ENCODE measurements around the gene NUTF2. TPM values are rescaled to one million over a fixed set of nuclear protein-coding genes. Genes with fewer than 3 reads are reported as not detected.

The NUTF2 gene
- total RNA-seq, 1 donor, result 203 TPM

DNA sequence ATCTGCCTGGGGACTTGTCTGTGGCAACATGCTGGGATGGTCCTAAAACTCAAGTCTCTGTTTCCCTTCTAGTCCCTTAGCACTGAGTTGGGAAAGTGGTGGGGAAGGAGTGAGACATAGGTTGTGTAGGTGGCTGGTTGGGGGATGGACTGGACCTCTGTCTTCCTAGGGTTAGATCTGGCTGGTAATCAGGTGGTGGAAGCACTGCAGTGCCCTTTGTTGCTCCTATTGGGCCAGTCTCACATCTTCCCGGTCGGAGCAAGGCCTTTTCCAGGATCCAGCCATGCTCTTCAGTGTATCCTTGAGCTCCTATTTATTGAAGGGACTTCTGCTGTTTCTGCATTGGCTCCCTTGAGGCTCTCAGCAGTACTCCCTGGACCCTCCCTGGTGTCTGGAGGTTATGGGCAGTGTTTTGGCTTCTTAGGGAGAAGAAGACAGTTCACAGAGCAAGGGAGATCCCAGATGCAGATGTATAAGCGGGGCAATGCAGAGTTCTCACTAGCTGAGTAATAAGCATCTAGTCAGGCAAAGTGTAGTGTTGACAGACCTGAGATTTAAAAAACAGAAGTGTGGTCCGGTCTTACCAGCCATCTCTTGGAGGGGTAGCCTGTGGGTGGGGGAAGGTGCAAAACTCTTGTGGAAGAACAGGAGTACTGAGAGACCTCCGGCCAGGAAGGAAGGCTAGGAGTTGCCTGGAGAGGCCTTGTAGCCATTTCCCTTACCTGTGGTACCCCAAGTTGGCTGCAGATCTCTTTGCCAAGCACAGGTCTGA, 1.3 kb upstream of the NUTF2 start:
- no peak for DNase-seq (ENCODE audit: insufficient read length, low spot score, missing footprints)
- peaks cover 7% of the 10 kb centered on the region for H3K36me3 ChIP-seq (ENCODE audit: insufficient read depth, low read length)
- no peaks in the 10 kb centered on the region for H3K9me3 ChIP-seq (ENCODE audit: low read depth, low read length)
- H4K20me1 ChIP-seq (ENCODE audit: insufficient read depth, low read length), result peaks cover 20% of the 10 kb centered on the region
- TF ChIP-seq, protein P1, sequence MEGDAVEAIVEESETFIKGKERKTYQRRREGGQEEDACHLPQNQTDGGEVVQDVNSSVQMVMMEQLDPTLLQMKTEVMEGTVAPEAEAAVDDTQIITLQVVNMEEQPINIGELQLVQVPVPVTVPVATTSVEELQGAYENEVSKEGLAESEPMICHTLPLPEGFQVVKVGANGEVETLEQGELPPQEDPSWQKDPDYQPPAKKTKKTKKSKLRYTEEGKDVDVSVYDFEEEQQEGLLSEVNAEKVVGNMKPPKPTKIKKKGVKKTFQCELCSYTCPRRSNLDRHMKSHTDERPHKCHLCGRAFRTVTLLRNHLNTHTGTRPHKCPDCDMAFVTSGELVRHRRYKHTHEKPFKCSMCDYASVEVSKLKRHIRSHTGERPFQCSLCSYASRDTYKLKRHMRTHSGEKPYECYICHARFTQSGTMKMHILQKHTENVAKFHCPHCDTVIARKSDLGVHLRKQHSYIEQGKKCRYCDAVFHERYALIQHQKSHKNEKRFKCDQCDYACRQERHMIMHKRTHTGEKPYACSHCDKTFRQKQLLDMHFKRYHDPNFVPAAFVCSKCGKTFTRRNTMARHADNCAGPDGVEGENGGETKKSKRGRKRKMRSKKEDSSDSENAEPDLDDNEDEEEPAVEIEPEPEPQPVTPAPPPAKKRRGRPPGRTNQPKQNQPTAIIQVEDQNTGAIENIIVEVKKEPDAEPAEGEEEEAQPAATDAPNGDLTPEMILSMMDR (IDR thresholded peaks at IDR 0.05; ENCODE audit: extremely low read depth, low read depth, low read length), result no peak
- peaks cover 44% of the 10 kb centered on the region for H3K4me1 ChIP-seq (ENCODE audit: insufficient read depth, low read length)
- peaks cover 68% of the 10 kb centered on the region for H3K79me2 ChIP-seq (ENCODE audit: insufficient read depth, low read length)
- H3K4me2 ChIP-seq (ENCODE audit: insufficient read depth, low read length), result peak overlapping the region; percentile 87
- H3K27ac ChIP-seq (ENCODE audit: low read depth, low read length), result peak overlapping the region; percentile 86
- H3K4me3 ChIP-seq (ENCODE audit: insufficient read depth, low read length), result peak overlapping the region; percentile 98
- H2AFZ ChIP-seq (ENCODE audit: low read length), result peak overlapping the region; percentile 82
- H3K27me3 ChIP-seq (ENCODE audit: insufficient read depth, low read length), result no peaks in the 10 kb centered on the region

DNA sequence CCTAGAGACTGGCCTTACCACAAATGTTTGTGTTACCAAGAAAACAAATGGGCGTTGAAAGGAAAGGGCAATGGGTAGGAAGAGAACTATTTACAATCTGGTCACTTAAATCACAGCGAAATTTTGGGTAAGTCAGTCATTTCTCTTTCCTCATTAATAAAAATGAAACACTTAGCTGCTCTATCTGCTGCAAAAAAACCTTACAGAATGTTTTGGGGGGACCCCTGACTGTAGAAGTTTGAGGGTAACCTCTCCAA, 742 bp upstream of the NUTF2 start:
- Histone ChIP-seq H3K27me3 (ENCODE audit: insufficient read depth, low read length) (no peaks in the 10 kb centered on the region), H3K9me3 (ENCODE audit: low read depth, low read length) (no peaks in the 10 kb centered on the region), H2AFZ (ENCODE audit: low read length) (peak overlapping the region; percentile 82), H3K4me1 (ENCODE audit: insufficient read depth, low read length) (peaks cover 44% of the 10 kb centered on the region), H3K79me2 (ENCODE audit: insufficient read depth, low read length) (peaks cover 74% of the 10 kb centered on the region), H3K27ac (ENCODE audit: low read depth, low read length) (peak overlapping the region; percentile 86), H3K36me3 (ENCODE audit: insufficient read depth, low read length) (peaks cover 7% of the 10 kb centered on the region), H3K4me2 (ENCODE audit: insufficient read depth, low read length) (peak overlapping the region; percentile 87), H4K20me1 (ENCODE audit: insufficient read depth, low read length) (peaks cover 23% of the 10 kb centered on the region), H3K4me3 (ENCODE audit: insufficient read depth, low read length) (peak overlapping the region; percentile 98)
- TF ChIP-seq, protein P1 (IDR thresholded peaks at IDR 0.05; ENCODE audit: extremely low read depth, low read depth, low read length), result no peak
- DNase-seq (ENCODE audit: insufficient read length, low spot score, missing footprints), result no peak

DNA sequence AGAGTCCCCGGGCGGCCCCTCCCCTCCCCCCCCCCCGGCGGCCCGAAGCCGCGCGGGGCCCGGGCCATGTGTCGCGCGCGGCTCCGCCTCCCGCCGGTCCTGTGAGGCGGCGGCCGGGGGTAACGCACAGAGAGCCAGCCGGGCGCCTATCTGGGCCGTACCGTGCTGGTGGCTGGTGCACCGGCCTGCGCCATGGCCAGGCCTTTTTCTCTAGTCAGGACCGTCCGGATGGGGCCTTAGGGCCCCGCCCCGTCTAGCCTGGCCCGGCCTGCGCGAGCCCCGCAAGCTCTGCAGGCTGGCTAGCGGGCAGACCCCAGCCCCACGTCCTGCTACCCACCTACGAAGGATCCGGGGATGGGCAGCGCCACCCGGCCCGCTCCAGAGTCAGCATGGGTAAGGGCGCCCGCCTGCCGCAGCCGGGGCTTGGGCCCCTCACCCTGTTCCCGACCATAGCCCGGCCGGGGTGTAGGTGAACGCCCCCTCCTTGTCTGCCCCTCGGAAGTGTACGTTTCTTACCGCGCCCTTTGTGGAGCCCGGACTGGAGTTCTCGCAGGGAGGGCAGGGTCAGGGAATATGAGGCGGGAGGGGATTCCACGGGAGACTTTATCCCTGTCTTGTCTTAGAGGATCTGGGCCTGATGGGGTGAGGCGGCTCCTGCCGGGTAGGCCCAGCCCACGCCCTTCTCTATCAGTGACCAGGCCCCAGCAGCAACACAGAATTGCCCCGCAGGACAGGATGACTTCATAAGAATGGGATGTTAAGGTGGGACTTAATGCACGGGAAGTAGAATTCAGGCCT, 530 bp downstream of the NUTF2 start, which contains the start of gene CENPT:
Gene CENPT (minus strand): TSS at position 630 of the 798 bp plus-strand sequence. CDS start 13,834 bp downstream, outside the sequence.
- Histone ChIP-seq H3K27ac (ENCODE audit: low read depth, low read length) (peak within 1 kb of the TSS; percentile 86), H3K79me2 (ENCODE audit: insufficient read depth, low read length) (peaks cover 86% of the 10 kb centered on the region), H3K4me2 (ENCODE audit: insufficient read depth, low read length) (peak within 1 kb of the TSS; percentile 96), H3K4me3 (ENCODE audit: insufficient read depth, low read length) (peak within 1 kb of the TSS; percentile 98), H3K9me3 (ENCODE audit: low read depth, low read length) (no peaks in the 10 kb centered on the region), H4K20me1 (ENCODE audit: insufficient read depth, low read length) (peaks cover 29% of the 10 kb centered on the region), H3K27me3 (ENCODE audit: insufficient read depth, low read length) (no peaks in the 10 kb centered on the region), H3K36me3 (ENCODE audit: insufficient read depth, low read length) (peaks cover 7% of the 10 kb centered on the region), H2AFZ (ENCODE audit: low read length) (peak within 1 kb of the TSS; percentile 82), H3K4me1 (ENCODE audit: insufficient read depth, low read length) (peaks cover 40% of the 10 kb centered on the region)
- TF ChIP-seq, protein P1 (IDR thresholded peaks at IDR 0.05; ENCODE audit: extremely low read depth, low read depth, low read length), result no peak
- peak; percentile 98 for DNase-seq (ENCODE audit: insufficient read length, low spot score, missing footprints)

DNA sequence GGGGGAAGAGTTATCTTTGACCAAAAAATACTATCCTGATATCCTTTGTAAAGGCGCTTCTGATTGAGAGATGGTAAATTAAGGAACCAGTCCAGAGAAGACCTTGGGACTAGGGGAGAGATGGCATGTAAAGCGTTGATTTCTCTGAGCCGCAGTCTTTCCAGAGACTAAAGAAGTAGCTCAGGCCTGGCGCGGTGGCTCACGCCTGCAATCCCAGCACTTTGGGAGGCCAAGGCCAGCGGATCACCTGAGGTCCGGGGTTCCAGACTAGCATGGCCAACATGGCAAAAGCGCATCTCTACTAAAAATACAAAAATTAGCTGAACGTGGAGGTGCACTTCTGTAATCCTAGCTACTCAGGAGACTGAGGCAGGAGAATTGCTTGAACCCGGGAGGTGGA, 1.4 kb downstream of the NUTF2 start:
- Histone ChIP-seq H3K27me3 (ENCODE audit: insufficient read depth, low read length) (no peaks in the 10 kb centered on the region), H3K9me3 (ENCODE audit: low read depth, low read length) (no peaks in the 10 kb centered on the region), H3K4me1 (ENCODE audit: insufficient read depth, low read length) (peaks cover 37% of the 10 kb centered on the region), H3K4me3 (ENCODE audit: insufficient read depth, low read length) (peak overlapping the region; percentile 98), H3K79me2 (ENCODE audit: insufficient read depth, low read length) (peaks cover 89% of the 10 kb centered on the region), H3K36me3 (ENCODE audit: insufficient read depth, low read length) (peaks cover 7% of the 10 kb centered on the region), H3K4me2 (ENCODE audit: insufficient read depth, low read length) (peak overlapping the region; percentile 96), H3K27ac (ENCODE audit: low read depth, low read length) (peak overlapping the region; percentile 86), H2AFZ (ENCODE audit: low read length) (no peak overlapping the region), H4K20me1 (ENCODE audit: insufficient read depth, low read length) (peaks cover 31% of the 10 kb centered on the region)
- TF ChIP-seq, protein P1 (IDR thresholded peaks at IDR 0.05; ENCODE audit: extremely low read depth, low read depth, low read length), result no peak
- DNase-seq (ENCODE audit: insufficient read length, low spot score, missing footprints), result no peak

All from osteoblast (primary cell).